ENCODE data around the gene KMO. TPM values are rescaled to one million over a fixed set of nuclear protein-coding genes. Genes with fewer than 3 reads are reported as not detected.

The KMO gene
- total and polyA plus RNA-seq, 8 donors: 0.06 to 0.33 (median 0.18) TPM; not detected in 5

- Histone ChIP-seq H3K27me3 (no peaks in the 10 kb centered on the region), H3K9me3 (no peaks in the 10 kb centered on the region), H3K36me3 (no peaks in the 10 kb centered on the region), H3K27ac (no peak overlapping the region), H3K4me3 (no peak overlapping the region), H3K4me1 (no peaks in the 10 kb centered on the region)
- no peak for DNase-seq
- intact Hi-C loops (cut with DNase I; ENCODE audit: low total_unique reads): loop anchor here (10.0 kb wide), 2 partner anchors 231 to 401 kb away; no protein-coding TSS in a partner anchor
- 63 to 81% (median 74%) methylated on average over 3 of the region's 3 CpGs for WGBS, 5 donors
- TF ChIP-seq EP300 (IDR thresholded peaks at IDR 0.05) (no peak), POLR2A (IDR thresholded peaks at IDR 0.05) (no peak)
- TF ChIP-seq, protein P1, sequence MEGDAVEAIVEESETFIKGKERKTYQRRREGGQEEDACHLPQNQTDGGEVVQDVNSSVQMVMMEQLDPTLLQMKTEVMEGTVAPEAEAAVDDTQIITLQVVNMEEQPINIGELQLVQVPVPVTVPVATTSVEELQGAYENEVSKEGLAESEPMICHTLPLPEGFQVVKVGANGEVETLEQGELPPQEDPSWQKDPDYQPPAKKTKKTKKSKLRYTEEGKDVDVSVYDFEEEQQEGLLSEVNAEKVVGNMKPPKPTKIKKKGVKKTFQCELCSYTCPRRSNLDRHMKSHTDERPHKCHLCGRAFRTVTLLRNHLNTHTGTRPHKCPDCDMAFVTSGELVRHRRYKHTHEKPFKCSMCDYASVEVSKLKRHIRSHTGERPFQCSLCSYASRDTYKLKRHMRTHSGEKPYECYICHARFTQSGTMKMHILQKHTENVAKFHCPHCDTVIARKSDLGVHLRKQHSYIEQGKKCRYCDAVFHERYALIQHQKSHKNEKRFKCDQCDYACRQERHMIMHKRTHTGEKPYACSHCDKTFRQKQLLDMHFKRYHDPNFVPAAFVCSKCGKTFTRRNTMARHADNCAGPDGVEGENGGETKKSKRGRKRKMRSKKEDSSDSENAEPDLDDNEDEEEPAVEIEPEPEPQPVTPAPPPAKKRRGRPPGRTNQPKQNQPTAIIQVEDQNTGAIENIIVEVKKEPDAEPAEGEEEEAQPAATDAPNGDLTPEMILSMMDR (IDR thresholded peaks at IDR 0.05): no peak
Observed at GRCh38 chr1:241603731-241604245, 71.6 kb downstream of the KMO start.

DNA sequence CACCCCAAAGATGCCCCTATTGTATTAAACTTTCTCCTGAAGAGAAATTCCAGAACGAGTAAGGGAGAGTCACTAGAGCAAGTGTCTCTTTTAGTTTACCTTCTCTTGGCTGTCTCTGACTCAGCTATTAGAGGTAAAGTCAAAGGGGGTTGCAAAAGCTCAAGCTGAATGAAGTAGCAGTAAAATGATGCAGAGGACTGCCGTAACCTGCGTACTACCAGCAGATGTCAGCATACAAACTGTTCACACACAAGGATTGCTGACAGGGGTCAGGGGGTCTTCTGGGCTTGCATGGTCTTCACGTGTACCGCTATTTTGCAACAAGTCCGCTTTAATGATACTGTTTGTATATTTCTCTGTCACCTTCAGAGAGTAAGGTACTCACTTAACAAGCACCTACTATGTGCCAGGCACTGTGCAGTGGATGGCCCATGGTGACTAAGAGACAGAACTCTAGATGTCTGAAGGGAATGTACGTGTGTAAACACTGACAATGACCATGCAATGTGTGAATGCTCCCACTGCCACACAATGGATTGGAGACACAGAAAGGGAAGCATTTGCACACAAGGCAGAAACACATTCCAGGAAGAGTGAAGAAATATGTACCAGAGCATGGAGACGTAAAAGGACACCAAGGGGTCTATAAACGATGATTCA is 73.1 kb downstream of the KMO start:
- Histone ChIP-seq H3K4me1 (peaks cover 0 to 6% (median 5%) of the 10 kb centered on the region in 4 donors), H3K27ac (no peak overlapping the region), H3K9me3 (no peaks in the 10 kb centered on the region), H3K4me3 (no peak overlapping the region), H3K36me3 (no peaks in the 10 kb centered on the region), H3K27me3 (no peaks in the 10 kb centered on the region)
- no peak for TF ChIP-seq POLR2A (IDR thresholded peaks at IDR 0.05)
- TF ChIP-seq EP300 (IDR thresholded peaks at IDR 0.05): no peak
- TF ChIP-seq POLR2AphosphoS5 (IDR thresholded peaks at IDR 0.05): no peak
- TF ChIP-seq, protein P1 (IDR thresholded peaks at IDR 0.05): no peak
- WGBS, 5 donors: 69 to 81% (median 78%) methylated on average over 9 of the region's 9 CpGs
- DNase-seq: peak in 1 of 2 donors; percentile 20
- intact Hi-C loops (cut with DNase I; ENCODE audit: low total_unique reads): loop anchor here (10.0 kb wide), 2 partner anchors 230 to 400 kb away; no protein-coding TSS in a partner anchor

- Histone ChIP-seq H3K36me3 (no peaks in the 10 kb centered on the region), H3K27me3 (no peaks in the 10 kb centered on the region), H3K4me1 (peaks cover 0 to 19% (median 12%) of the 10 kb centered on the region in 4 donors), H3K4me3 (no peak overlapping the region), H3K9me3 (no peaks in the 10 kb centered on the region), H3K27ac (no peak overlapping the region)
- WGBS, 5 donors: 63 to 79% (median 77%) methylated on average over 5 of the region's 5 CpGs
- TF ChIP-seq, protein P1 (IDR thresholded peaks at IDR 0.05): no peak
- TF ChIP-seq EP300 (IDR thresholded peaks at IDR 0.05): no peak
- no peak for TF ChIP-seq POLR2AphosphoS5 (IDR thresholded peaks at IDR 0.05)
- no peak for TF ChIP-seq POLR2A (IDR thresholded peaks at IDR 0.05)
- intact Hi-C loops (cut with DNase I; ENCODE audit: low total_unique reads): loop anchor here (10.0 kb wide), 2 partner anchors 228 to 398 kb away; no protein-coding TSS in a partner anchor
- no peak for DNase-seq
Observed at GRCh38 chr1:241606544-241606943, 74.4 kb downstream of the KMO start.

GRCh38 chr1:241607497-241607896 is 75.3 kb downstream of the KMO start:
- no peak for DNase-seq
- H3K4me3 ChIP-seq: no peak overlapping the region
- H3K27me3 ChIP-seq: no peaks in the 10 kb centered on the region
- no peaks in the 10 kb centered on the region for H3K36me3 ChIP-seq
- H3K4me1 ChIP-seq: peaks cover 0 to 22% (median 13%) of the 10 kb centered on the region in 4 donors
- no peak overlapping the region for H3K27ac ChIP-seq
- H3K9me3 ChIP-seq: no peaks in the 10 kb centered on the region
- intact Hi-C loops (cut with DNase I; ENCODE audit: low total_unique reads): loop anchor here (10.0 kb wide), 2 partner anchors 227 to 397 kb away; no protein-coding TSS in a partner anchor
- TF ChIP-seq POLR2A (IDR thresholded peaks at IDR 0.05) (no peak), POLR2AphosphoS5 (IDR thresholded peaks at IDR 0.05) (no peak), EP300 (IDR thresholded peaks at IDR 0.05) (no peak)
- TF ChIP-seq, protein P1 (IDR thresholded peaks at IDR 0.05): no peak
